GM23338 (cell line): ENCODE results near the gene SF1. TPM values are rescaled to one million over a fixed set of nuclear protein-coding genes. Genes with fewer than 3 reads are reported as not detected.

Experiments used
- ATAC-seq: fragments of 200-7000 bp; cut with Tn5 transposase; 3 replicates; pipeline ENCODE4 v1.9.1; 2020
- DNase-seq: peaks from one replicate; pipeline ENCODE4 v3.0.0-alpha.2; 2015; ENCODE audit warnings: low spot score
- H2AFZ ChIP-seq: fragments of 200-600 bp; sonication (generic); 2 replicates; pipeline ENCODE4 v1.8.0; 2016; ENCODE audit warnings: antibody characterized with exemption, mild to moderate bottlenecking, moderate library complexity
- H3F3A ChIP-seq: fragments of 200-600 bp; sonication (generic); replicated peaks from 2 replicates; pipeline ENCODE4 v1.8.0; 2017; ENCODE audit warnings: antibody characterized with exemption, mixed run types, low read depth
- H3K27ac ChIP-seq: fragments of 200-600 bp; sonication (generic); 2 replicates; pipeline ENCODE4 v1.6.1; 2016; ENCODE audit warnings: low read depth
- H3K27me3 ChIP-seq: fragments of 200-600 bp; sonication (generic); 2 replicates; pipeline ENCODE4 v1.8.0; 2016; ENCODE audit warnings: mild to moderate bottlenecking, mixed run types, moderate library complexity; ENCODE audit not compliant: insufficient read depth
- H3K36me3 ChIP-seq: fragments of 200-600 bp; sonication (generic); 2 replicates; pipeline ENCODE4 v1.8.0; 2016; ENCODE audit warnings: mild to moderate bottlenecking; ENCODE audit not compliant: insufficient read depth
- H3K4me1 ChIP-seq: fragments of 200-600 bp; sonication (generic); 2 replicates; pipeline ENCODE4 v1.8.0; 2016; ENCODE audit warnings: mild to moderate bottlenecking, moderate library complexity; ENCODE audit not compliant: insufficient read depth
- H3K4me2 ChIP-seq: fragments of 200-600 bp; sonication (generic); 2 replicates; pipeline ENCODE4 v1.7.1; 2017; ENCODE audit warnings: mixed run types
- H3K4me3 ChIP-seq: fragments of 200-600 bp; sonication (generic); 2 replicates; pipeline ENCODE4 v1.6.1; 2016; ENCODE audit warnings: mixed run types
- H3K79me2 ChIP-seq: fragments of 200-600 bp; sonication (generic); replicated peaks from 2 replicates; pipeline ENCODE4 v1.8.0; 2017; ENCODE audit warnings: mild to moderate bottlenecking; ENCODE audit not compliant: insufficient read depth
- H3K9me2 ChIP-seq: fragments of 200-600 bp; sonication (generic); 2 replicates; pipeline ENCODE4 v1.8.0; 2017; ENCODE audit not compliant: insufficient read depth
- H4K20me1 ChIP-seq: fragments of 200-600 bp; sonication (generic); replicated peaks from 2 replicates; pipeline ENCODE4 v1.8.0; 2017; ENCODE audit warnings: mild to moderate bottlenecking; ENCODE audit not compliant: insufficient read depth
- H3K27ac Mint-ChIP-seq: 2 replicates; pipeline ENCODE4 v1.8.0; 2020; ENCODE audit warnings: inconsistent platforms, mild to moderate bottlenecking, moderate library complexity, mixed read lengths
- H3K27me3 Mint-ChIP-seq: 3 replicates; pipeline ENCODE4 v1.8.0; 2022; ENCODE audit warnings: low read depth, mild to moderate bottlenecking, moderate library complexity, mixed read lengths, inconsistent platforms; ENCODE audit not compliant: insufficient read depth, poor library complexity
- H3K36me3 Mint-ChIP-seq: 3 replicates; pipeline ENCODE4 v1.8.0; 2021; ENCODE audit warnings: low read depth, mild to moderate bottlenecking, inconsistent platforms, moderate library complexity, mixed read lengths
- H3K4me1 Mint-ChIP-seq: 3 replicates; pipeline ENCODE4 v1.8.0; 2020; ENCODE audit warnings: mild to moderate bottlenecking, inconsistent platforms, mixed read lengths
- H3K4me3 Mint-ChIP-seq: 3 replicates; pipeline ENCODE4 v1.8.0; 2021; ENCODE audit warnings: moderate library complexity, mild to moderate bottlenecking, inconsistent platforms, mixed read lengths
- H3K9me3 Mint-ChIP-seq: 3 replicates; pipeline ENCODE4 v1.8.0; 2020; ENCODE audit warnings: moderate library complexity, mild to moderate bottlenecking, inconsistent platforms, mixed read lengths
- EZH2 ChIP-seq: fragments of 200-600 bp; sonication (generic); IDR thresholded peaks from one replicate; pipeline ENCODE4 v1.8.0; 2017; ENCODE audit warnings: antibody characterized with exemption, mild to moderate bottlenecking, low read depth; ENCODE audit not compliant: unreplicated experiment
- EZH2phosphoT487 ChIP-seq: fragments of 200-600 bp; sonication (generic); IDR thresholded peaks from one replicate; pipeline ENCODE4 v1.8.1; 2018; ENCODE audit warnings: antibody characterized with exemption; ENCODE audit not compliant: unreplicated experiment
- NANOG ChIP-seq: IDR thresholded peaks from 2 replicates; pipeline ENCODE4 v1.6.1; 2016; ENCODE audit warnings: antibody characterized with exemption, borderline replicate concordance
- REST ChIP-seq: IDR thresholded peaks from one replicate; pipeline ENCODE4 v1.6.1; 2018; ENCODE audit warnings: antibody characterized with exemption; ENCODE audit not compliant: unreplicated experiment
- ZNF331 ChIP-seq: fragments of 250-450 bp; sonication (Bioruptor Pico); IDR thresholded peaks from 2 replicates; pipeline ENCODE4 v1.5.0; 2020; ENCODE audit warnings: low read depth, mild to moderate bottlenecking, moderate library complexity
- ZNF462 ChIP-seq: fragments of 250-450 bp; sonication (Bioruptor Pico); IDR thresholded peaks from 2 replicates; pipeline ENCODE4 v1.5.0; 2020; ENCODE audit warnings: mild to moderate bottlenecking, moderate library complexity
- polyA plus RNA-seq: library from polyadenylated mRNA; unstranded; fragments of >200 nt; fragmentation: Nextera tagmentation; extraction: Ambion mirVana; gene quantifications from 2 replicates; pipeline ENCODE4 v1.2.1, GENCODE V29; 2016
- total RNA-seq: library from RNA; depleted of rRNA; stranded (reverse); fragments of >200 nt; shearing (Covaris generic); gene quantifications from 2 replicates; pipeline ENCODE4 v1.2.3, GENCODE V29; 2014
- TF ChIP-seq, protein P1 (sequence below): IDR thresholded peaks from 2 replicates; pipeline ENCODE4 v1.6.1; 2016; ENCODE audit warnings: antibody characterized with exemption
- TF ChIP-seq, protein P2 (sequence below), 2 experiments: fragments of 200-600 bp in 1 of 2; sonication (generic) in 1 of 2; conservative IDR thresholded peaks; 2 replicates each; pipeline versions ENCODE4 v1.5.1 to v1.6.1; 2016 to 2017; ENCODE audit warnings: antibody characterized with exemption in 2 of 2, low read depth in 2 of 2, mild to moderate bottlenecking in 2 of 2, moderate library complexity in 1 of 2

SF1 gene
- total and polyA plus RNA-seq, 2 experiments from 2014 or later: 76.9 to 252 TPM

- TF ChIP-seq ZNF462 (CRISPR knock-in tag) (no peak), NANOG (no peak), ZNF331 (CRISPR knock-in tag) (no peak)
These were observed 9.1 kb downstream of the SF1 start (continued) for GRCh38 chr11:64769283-64769682.

DNA sequence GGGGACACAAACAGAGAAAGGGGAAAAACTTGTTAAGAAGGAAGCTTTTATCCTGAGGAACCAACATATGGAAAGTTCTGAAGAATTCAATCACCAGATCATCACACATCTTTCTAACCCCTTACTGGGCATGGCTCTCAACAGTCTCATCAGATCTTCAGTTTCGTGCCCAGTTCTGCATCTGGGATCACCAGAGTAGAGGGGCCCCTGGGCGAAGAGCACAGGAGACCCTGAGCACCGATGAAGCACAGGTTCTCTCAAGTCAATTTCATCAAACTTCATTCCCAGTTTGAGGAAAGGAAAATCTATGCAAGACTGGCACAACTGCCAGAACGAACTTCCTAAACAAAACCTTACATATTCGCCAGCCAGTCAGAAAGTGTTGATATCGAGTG is 10.0 kb downstream of the SF1 start:
- Histone ChIP-seq H3K79me2 (peaks cover 55% of the 10 kb centered on the region), H3K27ac (peak overlapping the region; percentile 74)

More for the DNA sequence above, 10.0 kb downstream of the SF1 start:
- no peaks in the 10 kb centered on the region for H3K9me2 ChIP-seq
- H3K4me1 ChIP-seq: peaks cover 25% of the 10 kb centered on the region
- no peak overlapping the region for H3K4me3 ChIP-seq
- Mint-ChIP-seq H3K4me1 (peaks cover 48% of the 10 kb centered on the region), H3K27me3 (peaks cover 27% of the 10 kb centered on the region), H3K4me3 (no peak overlapping the region; the same call in 2 of the 3 replicates), H3K36me3 (peaks cover 96% of the 10 kb centered on the region), H3K9me3 (no peaks in the 10 kb centered on the region), H3K27ac (no peak overlapping the region)
- TF ChIP-seq REST: no peak
- TF ChIP-seq EZH2phosphoT487: no peak
- TF ChIP-seq, protein P1, sequence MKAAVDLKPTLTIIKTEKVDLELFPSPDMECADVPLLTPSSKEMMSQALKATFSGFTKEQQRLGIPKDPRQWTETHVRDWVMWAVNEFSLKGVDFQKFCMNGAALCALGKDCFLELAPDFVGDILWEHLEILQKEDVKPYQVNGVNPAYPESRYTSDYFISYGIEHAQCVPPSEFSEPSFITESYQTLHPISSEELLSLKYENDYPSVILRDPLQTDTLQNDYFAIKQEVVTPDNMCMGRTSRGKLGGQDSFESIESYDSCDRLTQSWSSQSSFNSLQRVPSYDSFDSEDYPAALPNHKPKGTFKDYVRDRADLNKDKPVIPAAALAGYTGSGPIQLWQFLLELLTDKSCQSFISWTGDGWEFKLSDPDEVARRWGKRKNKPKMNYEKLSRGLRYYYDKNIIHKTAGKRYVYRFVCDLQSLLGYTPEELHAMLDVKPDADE: no peak
- no peak for TF ChIP-seq ZNF331 (CRISPR knock-in tag)
- TF ChIP-seq, protein P2, sequence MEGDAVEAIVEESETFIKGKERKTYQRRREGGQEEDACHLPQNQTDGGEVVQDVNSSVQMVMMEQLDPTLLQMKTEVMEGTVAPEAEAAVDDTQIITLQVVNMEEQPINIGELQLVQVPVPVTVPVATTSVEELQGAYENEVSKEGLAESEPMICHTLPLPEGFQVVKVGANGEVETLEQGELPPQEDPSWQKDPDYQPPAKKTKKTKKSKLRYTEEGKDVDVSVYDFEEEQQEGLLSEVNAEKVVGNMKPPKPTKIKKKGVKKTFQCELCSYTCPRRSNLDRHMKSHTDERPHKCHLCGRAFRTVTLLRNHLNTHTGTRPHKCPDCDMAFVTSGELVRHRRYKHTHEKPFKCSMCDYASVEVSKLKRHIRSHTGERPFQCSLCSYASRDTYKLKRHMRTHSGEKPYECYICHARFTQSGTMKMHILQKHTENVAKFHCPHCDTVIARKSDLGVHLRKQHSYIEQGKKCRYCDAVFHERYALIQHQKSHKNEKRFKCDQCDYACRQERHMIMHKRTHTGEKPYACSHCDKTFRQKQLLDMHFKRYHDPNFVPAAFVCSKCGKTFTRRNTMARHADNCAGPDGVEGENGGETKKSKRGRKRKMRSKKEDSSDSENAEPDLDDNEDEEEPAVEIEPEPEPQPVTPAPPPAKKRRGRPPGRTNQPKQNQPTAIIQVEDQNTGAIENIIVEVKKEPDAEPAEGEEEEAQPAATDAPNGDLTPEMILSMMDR (conservative IDR thresholded peaks at IDR 0.05; ENCODE audit: low read depth in 2 of 2): no peak
- no peak for TF ChIP-seq NANOG
- no peak for TF ChIP-seq EZH2
- H3F3A ChIP-seq: peaks cover 81% of the 10 kb centered on the region
- peaks cover 72% of the 10 kb centered on the region for H3K36me3 ChIP-seq
- no peak for ATAC-seq
- H4K20me1 ChIP-seq: peaks cover 73% of the 10 kb centered on the region
- no peak overlapping the region for H2AFZ ChIP-seq
- H3K27me3 ChIP-seq: no peaks in the 10 kb centered on the region
- no peak for DNase-seq
- no peak overlapping the region for H3K4me2 ChIP-seq
